GM12875 (cell line): ENCODE results near the gene DVL1.
A peak's percentile ranks its signal among the peaks of the same experiment; 100 is the strongest.

Source experiments
- H3K4me3 ChIP-seq: one replicate; pipeline ENCODE4 v1.5.1; 2011; ENCODE audit warnings: low read depth, low read length, control low read depth
- CTCF ChIP-seq: IDR thresholded peaks from 2 replicates; pipeline ENCODE4 v1.5.1; 2011; ENCODE audit warnings: low read depth, mild to moderate bottlenecking, control low read depth, inconsistent platforms, low read length, moderate library complexity, borderline replicate concordance; ENCODE audit not compliant: insufficient read depth

The DVL1 gene

GRCh38 chr1:1293263-1294249 lies 55.7 kb downstream of the DVL1 start:
- no peak for TF ChIP-seq CTCF

GRCh38 chr1:1292851-1293250 lies 56.4 kb downstream of the DVL1 start:
- TF ChIP-seq CTCF = no peak
- no peak overlapping the region for H3K4me3 ChIP-seq

More at GRCh38 chr1:1293263-1294249, 55.7 kb downstream of the DVL1 start:
- H3K4me3 ChIP-seq = no peak overlapping the region

- H3K4me3 ChIP-seq = no peak overlapping the region
- no peak for TF ChIP-seq CTCF
These were observed 56.8 kb downstream of the DVL1 start for GRCh38 chr1:1292442-1292779.

GRCh38 chr1:1291548-1292441 lies 57.4 kb downstream of the DVL1 start:
- H3K4me3 ChIP-seq = no peak overlapping the region
- TF ChIP-seq CTCF = peak; percentile 69

GRCh38 chr1:1291023-1291528 lies 58.1 kb downstream of the DVL1 start:
- TF ChIP-seq CTCF = no peak

GRCh38 chr1:1290238-1290731 lies 58.9 kb downstream of the DVL1 start:
- H3K4me3 ChIP-seq = no peak overlapping the region
- TF ChIP-seq CTCF = peak; percentile 55

More at GRCh38 chr1:1291023-1291528, 58.1 kb downstream of the DVL1 start:
- no peak overlapping the region for H3K4me3 ChIP-seq
